HepG2 (cell line): Measurements from ENCODE around the gene ZSCAN21. TPM values are rescaled to one million over a fixed set of nuclear protein-coding genes. Genes with fewer than 3 reads are reported as not detected.
A peak's percentile ranks its signal among the peaks of the same experiment; 100 is the strongest.

Source experiments
- BHLHE40 ChIP-seq: IDR thresholded peaks from 2 replicates; pipeline ENCODE4 v1.6.1; 2011; ENCODE audit warnings: low read length, improper control_type of control experiment
- MBD4 ChIP-seq: IDR thresholded peaks from 2 replicates; pipeline ENCODE4 v1.6.1; 2012; ENCODE audit warnings: low read length, inconsistent platforms, borderline replicate concordance
- MYNN ChIP-seq: sonication (generic); formaldehyde crosslinking; IDR thresholded peaks from 2 replicates; pipeline ENCODE4 v1.4.0; 2020; ENCODE audit warnings: mild to moderate bottlenecking, low read depth, missing genetic modification reagents
- NFAT5 ChIP-seq: sonication (generic); formaldehyde crosslinking; IDR thresholded peaks from 2 replicates; pipeline ENCODE4 v1.4.0; 2020; ENCODE audit warnings: missing genetic modification reagents
- PHF8 ChIP-seq: sonication (generic); formaldehyde crosslinking; IDR thresholded peaks from 2 replicates; pipeline ENCODE4 v1.5.0; 2020; ENCODE audit warnings: missing genetic modification reagents
- RARG ChIP-seq: sonication (generic); formaldehyde crosslinking; IDR thresholded peaks from 2 replicates; pipeline ENCODE4 v1.4.0; 2020; ENCODE audit warnings: low read depth, mild to moderate bottlenecking, missing genetic modification reagents
- RBM22 ChIP-seq: fragments of 200-400 bp; formaldehyde crosslinking; optimal IDR thresholded peaks from 2 replicates; pipeline ENCODE3; 2017; ENCODE audit warnings: mild to moderate bottlenecking, low read length, moderate library complexity
- SNAPC2 ChIP-seq: sonication (generic); formaldehyde crosslinking; IDR thresholded peaks from 2 replicates; pipeline ENCODE4 v1.8.1; 2022; ENCODE audit warnings: mild to moderate bottlenecking, missing genetic modification reagents
- ZBTB39 ChIP-seq: sonication (generic); formaldehyde crosslinking; IDR thresholded peaks from 2 replicates; pipeline ENCODE4 v1.5.0; 2020; ENCODE audit warnings: missing genetic modification reagents
- ZNF33A ChIP-seq: sonication (generic); formaldehyde crosslinking; IDR thresholded peaks from 2 replicates; pipeline ENCODE4 v1.5.1; 2020; ENCODE audit warnings: missing genetic modification reagents, mild to moderate bottlenecking, moderate library complexity, borderline replicate concordance
- ZNF382 ChIP-seq: sonication (generic); formaldehyde crosslinking; IDR thresholded peaks from 2 replicates; pipeline ENCODE4 v1.5.0; 2020; ENCODE audit warnings: missing genetic modification reagents, mild to moderate bottlenecking, borderline replicate concordance
- ZNF567 ChIP-seq: sonication (generic); formaldehyde crosslinking; IDR thresholded peaks from 2 replicates; pipeline ENCODE4 v1.8.1; 2023; ENCODE audit warnings: mild to moderate bottlenecking, missing genetic modification reagents, borderline replicate concordance
- ZNF704 ChIP-seq: sonication (generic); formaldehyde crosslinking; IDR thresholded peaks from 2 replicates; pipeline ENCODE4 v1.8.1; 2023; ENCODE audit warnings: mild to moderate bottlenecking, inconsistent platforms, moderate library complexity, missing genetic modification reagents, borderline replicate concordance
- ZSCAN25 ChIP-seq: sonication (generic); formaldehyde crosslinking; IDR thresholded peaks from 2 replicates; pipeline ENCODE4 v1.8.0; 2022; ENCODE audit warnings: mild to moderate bottlenecking, missing genetic modification reagents
- ZSCAN30 ChIP-seq: sonication (generic); formaldehyde crosslinking; IDR thresholded peaks from 2 replicates; pipeline ENCODE4 v1.5.0; 2020; ENCODE audit warnings: mild to moderate bottlenecking, missing genetic modification reagents
- polyA plus RNA-seq, 8 experiments: library from polyadenylated mRNA; depleted of rRNA in 3 of 8; stranded (reverse) in 7 of 8; unstranded in 1 of 8; fragments of >200 nt; fragmentation: Illumina TruSeq in 4 of 8; extraction: Trizol in 4 of 8; gene quantifications; 2 replicates each; pipeline versions ENCODE4 v1.2.1 to v1.2.3, GENCODE V29; 2011 to 2016; ENCODE audit warnings: low read depth in 4 of 8, missing spikeins in 1 of 8, mixed read lengths in 1 of 8; ENCODE audit not compliant: insufficient read depth in 1 of 8
- total RNA-seq, 5 experiments: library from RNA; depleted of rRNA; stranded (reverse); fragments of >200 nt; fragmentation: Illumina TruSeq; extraction: Trizol; gene quantifications; 2 replicates each; pipeline ENCODE4 v1.2.3, GENCODE V29; 2016; ENCODE audit warnings: low read depth in 1 of 5

The ZSCAN21 gene
- total and polyA plus RNA-seq, 2 of the 13 experiments (the other 11 are each of a cell fraction or from before 2014, with no cell fraction given), result 7.0 to 10.0 TPM

- 0 out of 2 replicates have a peak, but pooled peaks have one; percentile 40 for TF ChIP-seq NFAT5 (CRISPR knock-in tag)
- peak; percentile 72 for TF ChIP-seq PHF8 (CRISPR knock-in tag)
- no peak for TF ChIP-seq ZSCAN25 (CRISPR knock-in tag)
- no peak for TF ChIP-seq ZNF567 (CRISPR knock-in tag)
- TF ChIP-seq RARG, result no peak
- TF ChIP-seq ZBTB39 (CRISPR knock-in tag), result no peak
- no peak for TF ChIP-seq ZSCAN30 (CRISPR knock-in tag)
- no peak for TF ChIP-seq MYNN (CRISPR knock-in tag)
- TF ChIP-seq ZNF33A (CRISPR knock-in tag), result 0 out of 2 replicates have a peak, but pooled peaks have one; percentile 70
- TF ChIP-seq SNAPC2 (CRISPR knock-in tag), result no peak
- no peak for TF ChIP-seq BHLHE40
- peak; percentile 10 for TF ChIP-seq RBM22
- TF ChIP-seq ZNF704, result no peak; the same call in 1 of the 2 replicates
- no peak for TF ChIP-seq MBD4
- TF ChIP-seq ZNF382, result no peak
These were observed 34.1 kb upstream of the ZSCAN21 start, which contains the start of gene ZKSCAN1 (continued) for GRCh38 chr7:100015232-100016214.
